Kidney glomerular epithelial cell (primary cell): ENCODE data around the gene HES3.

ENCODE experiments used
- DNase-seq: peaks from one replicate; lab custom pipeline; 2025; lab: John Stamatoyannopoulos, UW

The HES3 gene

DNA sequence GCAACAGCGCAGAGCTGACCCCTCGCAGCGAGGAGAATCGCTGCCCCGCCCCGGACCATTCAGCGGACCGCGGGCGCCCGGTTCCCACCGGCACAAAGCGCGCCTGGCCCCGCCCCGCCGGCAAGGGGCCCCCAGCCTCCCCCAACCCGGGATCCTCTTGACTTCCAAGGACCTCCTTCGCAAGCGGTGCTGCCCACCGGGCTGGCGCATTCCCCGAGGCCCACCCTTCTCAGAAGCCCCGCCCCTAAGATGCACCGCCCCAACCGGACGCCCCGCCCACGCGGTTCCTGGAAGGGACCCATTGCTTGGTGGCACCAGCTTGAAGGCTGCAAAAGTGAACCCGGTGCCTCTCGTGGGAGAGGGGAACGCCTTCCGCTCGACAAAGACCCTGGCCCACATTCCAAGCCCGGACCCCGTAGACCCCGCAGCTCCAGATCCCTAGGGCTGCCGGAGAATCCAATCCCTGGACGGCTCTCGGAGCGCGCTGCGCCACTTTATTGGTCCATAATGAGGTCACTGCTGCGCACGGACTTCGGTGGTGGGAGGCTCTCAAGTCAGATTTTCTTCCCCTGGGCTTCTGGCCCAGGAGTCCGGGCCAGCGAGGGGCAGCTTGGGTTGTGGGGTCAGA, 2.0 kb downstream of the HES3 start:
- DNase-seq, result no peak

DNA sequence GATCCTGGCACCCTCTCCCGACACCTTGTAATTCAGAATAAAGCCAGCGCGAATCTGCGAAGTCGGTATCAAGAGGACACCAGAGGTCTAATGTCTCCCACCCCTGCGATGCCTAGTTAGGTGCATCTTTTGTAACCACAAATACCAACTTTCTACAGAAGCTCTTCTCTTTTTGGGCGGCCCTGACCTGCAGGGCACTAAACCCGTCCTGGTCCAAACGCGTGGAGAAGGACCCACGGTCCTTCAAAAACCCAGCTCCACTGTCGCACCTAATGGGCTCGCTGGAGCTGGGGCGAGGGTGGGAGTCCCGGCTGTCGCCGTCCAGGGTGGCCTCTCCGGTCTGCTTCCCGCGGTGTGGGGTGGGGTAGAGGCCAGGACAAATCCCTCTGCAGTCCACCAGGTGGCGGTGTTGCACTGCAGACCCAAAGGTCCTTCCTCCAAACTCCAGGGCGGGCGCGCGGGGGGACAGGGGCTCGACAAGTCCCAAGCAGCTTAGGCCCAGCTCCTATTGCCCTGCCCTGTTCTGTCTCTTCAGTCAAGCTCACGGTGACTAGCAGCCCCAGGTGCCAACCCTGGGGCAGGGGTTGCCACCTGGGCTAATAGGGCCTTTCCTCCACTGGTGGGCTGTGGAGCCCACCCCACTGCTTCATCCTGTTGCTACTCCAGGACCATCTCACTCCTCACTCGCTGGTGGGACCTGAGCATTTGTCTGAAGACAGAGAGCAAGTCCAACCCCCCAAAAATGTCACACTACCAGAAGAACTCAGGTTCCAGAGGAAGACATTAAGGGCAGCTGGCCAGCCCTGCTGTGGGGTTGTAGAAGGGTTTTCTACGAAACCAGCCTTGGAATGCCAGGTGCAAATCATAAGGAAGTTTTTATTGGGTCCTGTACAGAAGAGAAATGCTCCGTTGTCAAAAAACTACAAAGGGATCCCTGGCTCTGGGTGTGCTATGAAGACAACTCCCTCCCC, 2.8 kb downstream of the HES3 start:
- peak; percentile 40 for DNase-seq

DNA sequence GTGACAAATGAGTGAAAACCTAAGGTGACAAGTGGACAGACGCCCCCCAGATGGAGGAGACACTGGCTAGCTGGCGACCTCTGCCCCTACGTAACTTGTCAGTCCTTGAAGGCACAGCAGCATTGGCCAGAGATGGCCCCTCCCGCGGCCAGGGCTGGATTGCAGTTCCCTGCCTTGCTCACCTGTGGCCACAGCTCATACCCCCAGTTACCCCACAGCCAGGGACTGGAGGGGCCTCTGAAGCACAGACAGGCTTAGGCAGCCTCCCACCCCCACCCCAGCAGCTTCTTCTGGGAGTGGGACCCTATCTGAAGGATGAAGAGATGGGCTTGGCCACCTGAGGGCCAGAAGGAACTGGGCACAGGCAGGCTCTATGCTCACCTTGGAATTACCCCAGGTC, 3.7 kb downstream of the HES3 start:
- DNase-seq, result no peak

DNA sequence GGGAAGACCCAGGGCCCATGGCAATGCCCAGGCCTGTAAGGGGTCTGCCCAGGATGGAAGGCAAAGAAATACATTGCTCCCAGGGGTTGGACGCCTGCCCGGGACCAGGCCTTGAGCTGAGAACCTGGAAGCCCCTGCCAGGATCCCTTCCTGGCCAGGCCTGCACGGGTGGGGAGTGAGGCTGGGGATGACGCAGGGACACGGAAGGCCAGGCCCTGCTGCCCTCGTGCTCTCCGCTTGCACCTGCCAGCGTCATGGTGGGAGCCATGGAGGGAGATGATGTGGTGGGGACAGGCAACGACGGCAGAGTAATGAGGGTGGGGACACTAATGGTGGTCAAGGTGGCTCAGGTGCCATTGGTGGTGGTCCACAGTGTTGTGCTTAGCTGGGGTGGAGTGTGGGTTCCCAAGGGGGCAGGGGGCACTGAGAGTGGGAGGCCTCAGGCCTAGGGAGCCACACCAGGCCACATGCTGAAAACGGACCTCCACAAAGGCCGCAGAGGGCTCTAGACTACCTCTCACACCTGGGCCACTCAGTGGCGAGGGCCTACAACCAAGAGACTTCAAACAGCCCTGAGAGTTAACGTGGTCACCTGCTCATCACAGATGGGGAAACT, 4.3 kb downstream of the HES3 start:
- no peak for DNase-seq

DNA sequence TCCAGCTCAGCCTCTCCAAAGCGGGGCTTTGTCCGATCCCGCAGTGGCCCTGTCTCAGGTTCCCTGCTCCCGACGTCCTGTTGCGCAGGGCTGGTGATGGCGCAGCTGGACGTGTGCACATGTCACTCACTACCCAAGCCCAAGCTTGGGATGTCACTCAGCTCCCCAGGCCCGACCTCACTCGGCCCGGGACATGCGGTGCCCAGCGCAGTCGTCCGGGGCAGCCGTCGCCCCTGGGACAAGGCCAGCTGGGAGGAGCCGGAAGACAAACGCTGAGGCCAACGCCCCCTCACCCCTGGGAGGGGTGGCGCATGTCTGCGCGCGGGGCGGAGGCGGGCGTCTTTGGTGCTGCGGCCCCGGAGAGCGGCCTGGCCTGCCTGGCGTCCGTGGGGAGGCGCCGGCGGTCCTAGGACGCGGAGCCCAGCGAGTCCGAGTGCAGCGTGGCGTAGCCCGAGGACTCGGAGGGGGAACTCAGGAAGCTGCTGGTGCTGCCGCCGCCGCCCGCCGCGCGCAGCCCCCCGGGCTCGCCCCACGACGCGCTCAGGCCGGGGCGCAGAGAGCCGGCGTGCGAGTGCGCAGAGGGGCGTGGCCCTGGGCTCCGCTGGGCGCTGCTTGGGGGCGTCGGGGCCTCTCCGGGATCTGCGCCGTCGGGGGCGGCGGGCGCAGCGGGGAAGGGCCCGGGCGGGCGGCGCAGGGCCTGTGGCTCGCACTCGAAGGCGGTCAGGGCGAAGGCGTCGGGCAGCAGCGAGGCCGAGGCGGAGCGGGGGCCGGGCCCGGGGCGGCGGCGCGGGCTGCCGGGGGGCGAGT, 5.2 kb downstream of the HES3 start:
- DNase-seq, result no peak

DNA sequence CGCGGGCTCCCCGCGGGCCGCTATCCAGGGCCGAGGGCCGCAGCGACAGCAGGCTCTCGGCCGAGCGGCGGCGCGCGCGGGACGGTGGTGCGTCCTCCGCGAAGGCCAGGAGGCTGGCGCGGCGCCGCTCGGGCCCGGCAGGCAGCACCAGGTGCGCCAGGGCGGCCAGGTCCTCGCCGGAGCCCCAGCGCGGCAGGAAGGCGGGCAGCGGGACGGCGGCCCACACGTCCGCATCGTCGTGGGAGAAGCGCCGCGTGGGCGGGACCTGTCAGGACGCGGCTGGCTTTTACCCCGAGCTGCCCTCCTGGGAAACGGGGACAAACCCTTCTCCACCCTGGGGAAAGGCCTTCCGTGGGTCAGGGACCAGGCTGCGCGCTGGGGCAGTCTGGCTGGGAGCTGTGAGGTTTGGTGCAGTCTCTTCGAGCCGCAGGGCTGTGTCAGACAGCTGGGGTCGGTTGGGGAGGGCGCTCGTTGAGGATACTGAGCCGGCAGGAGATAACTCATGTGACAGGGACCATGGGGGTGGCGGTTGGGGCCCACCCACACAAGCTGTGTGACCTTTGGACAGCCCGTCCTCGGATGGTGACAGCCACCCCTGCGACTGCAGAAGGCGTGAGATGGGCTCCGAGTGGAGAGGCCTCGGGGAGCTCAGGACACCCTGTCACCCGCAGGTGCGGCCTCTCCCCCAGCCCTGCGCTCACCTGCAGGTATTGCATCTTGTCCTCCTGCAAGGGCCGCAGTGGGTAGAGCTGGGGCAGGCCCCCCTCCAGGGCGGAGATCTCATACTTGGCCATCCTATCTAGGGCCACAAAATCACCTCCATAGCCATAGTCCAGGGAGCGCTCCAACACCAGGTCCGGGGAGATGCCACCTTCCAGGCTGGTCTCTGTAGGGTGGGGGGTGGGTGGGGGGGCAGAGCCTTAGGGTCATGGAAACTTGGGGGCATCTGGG, 6.0 kb downstream of the HES3 start:
- no peak for DNase-seq

DNA sequence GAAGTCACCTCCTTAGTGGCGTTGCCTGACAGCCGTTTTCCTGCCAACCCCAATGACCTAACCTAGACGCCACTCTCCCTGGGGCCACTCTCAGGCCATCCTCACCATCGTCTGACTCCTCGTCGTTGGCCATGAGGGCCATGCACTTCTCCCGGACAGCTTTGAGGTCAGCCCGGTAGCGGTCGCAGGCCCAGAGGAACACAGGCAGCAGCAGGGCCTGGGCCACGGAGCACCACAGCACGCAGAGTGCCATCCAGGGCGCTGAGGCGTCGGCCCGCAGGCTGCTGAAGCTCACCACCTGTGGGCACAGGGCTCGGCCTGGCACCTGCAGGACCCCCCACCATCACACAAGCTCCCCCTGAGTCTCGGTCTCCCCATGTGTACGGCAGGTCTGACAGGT, 7.3 kb downstream of the HES3 start:
- no peak for DNase-seq

DNA sequence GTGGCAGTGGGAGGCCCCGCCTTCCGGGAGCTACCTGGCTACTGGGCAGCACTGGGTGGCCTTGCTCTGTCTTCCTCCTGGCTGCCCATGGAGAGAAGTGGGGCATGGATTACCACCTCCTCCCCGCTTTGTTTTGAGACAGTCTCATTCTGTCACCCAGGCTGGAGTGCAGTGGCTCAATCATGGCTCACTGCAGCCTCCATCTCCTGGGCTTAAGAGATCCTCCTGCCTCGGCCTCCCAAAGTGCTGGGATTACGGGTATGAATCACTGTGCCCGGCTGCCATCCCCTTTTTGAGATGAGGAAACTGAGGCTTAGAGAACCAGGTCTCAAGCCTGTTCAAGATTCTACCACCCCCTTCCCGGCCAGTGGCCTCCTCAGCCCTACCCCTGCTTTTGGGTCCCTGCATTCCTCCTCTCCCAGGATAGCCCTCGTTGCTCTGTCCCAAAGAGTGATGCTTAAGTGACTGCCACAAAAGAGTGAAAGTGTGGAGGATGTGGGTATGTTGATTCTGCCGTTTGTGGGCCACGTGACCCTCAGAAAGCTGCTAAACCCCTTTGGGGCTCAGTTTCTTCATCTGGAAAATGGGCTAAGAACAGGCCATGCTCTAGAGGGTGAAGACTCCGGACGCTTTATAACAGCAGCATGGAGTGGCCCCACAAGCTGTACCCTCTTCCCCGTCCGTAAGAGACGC, 7.8 kb downstream of the HES3 start:
- DNase-seq, result no peak

DNA sequence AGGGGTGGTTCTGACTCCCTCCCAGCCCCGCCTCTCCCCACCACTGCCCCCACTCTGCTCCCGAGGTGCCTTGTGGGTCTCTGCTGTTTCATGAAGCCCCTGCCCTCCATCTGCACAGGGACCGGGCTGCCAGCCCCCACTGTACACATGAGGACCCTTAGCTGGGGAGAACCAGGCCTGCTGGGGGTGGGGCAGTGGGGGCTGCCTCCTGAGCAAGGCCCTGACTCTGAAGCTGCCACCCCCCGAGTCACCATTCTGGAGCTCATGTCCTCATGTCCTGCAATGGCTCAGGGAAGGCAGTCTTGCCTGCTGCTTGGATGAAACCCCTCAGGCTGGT, 8.4 kb downstream of the HES3 start:
- DNase-seq, result no peak

DNA sequence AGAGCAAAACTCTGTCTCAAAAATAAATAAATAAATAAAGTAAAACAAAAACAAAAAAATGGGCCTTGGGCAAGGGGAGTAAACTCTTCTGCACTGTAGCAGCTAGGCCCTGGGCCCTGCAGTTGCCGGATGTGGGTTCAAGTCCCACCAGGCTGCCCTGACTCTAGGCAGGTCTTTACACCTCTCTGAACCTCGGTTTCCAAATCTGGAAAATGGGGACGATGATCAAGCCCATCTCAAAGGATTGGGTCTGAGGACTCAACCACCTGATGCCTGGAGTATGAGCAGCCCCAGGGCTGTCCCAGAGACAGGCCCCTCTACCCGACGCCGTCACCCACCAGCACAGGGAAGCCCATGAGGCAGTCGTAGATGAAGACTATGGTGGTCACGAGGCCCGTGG, 9.4 kb downstream of the HES3 start:
- no peak for DNase-seq

DNA sequence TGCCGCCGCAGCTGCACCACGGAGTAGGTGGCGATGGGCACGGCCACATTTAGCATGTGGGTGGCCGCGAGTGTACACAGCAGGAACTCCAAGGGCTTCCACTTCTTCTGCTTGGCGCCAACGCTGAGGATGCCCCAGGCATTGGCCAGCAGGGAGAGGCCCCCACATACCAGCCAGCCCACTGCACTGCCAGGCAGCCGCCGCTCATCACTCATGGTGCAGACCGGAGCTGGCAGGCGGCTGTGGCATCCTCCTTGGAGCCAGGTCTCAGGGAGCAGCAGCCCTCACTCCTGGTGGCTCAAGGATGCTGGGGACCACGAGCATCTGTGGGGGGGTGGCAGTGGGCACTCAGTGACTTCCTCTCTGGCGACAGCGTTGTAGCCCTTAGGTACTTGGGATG, 10.7 kb downstream of the HES3 start:
- no peak for DNase-seq

DNA sequence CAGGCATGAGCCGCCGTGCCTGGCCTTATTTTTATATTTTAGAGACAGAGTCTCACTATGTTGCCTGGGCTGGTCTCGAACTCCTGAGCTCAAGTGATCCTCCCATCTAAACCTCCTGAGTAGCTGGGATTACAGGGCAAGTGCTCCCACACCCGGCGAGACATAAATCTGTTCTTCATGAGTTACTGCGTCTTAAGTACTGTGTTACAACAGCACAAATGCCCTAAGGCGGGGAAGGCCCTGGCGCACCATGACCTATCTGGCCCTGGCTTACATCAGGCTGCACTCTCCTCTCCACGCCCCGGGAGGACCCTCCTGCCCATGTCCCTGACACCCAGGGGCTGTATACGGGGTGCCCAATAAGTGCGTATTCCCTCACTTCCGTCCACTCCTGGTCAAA, 12.7 kb downstream of the HES3 start:
- no peak for DNase-seq

DNA sequence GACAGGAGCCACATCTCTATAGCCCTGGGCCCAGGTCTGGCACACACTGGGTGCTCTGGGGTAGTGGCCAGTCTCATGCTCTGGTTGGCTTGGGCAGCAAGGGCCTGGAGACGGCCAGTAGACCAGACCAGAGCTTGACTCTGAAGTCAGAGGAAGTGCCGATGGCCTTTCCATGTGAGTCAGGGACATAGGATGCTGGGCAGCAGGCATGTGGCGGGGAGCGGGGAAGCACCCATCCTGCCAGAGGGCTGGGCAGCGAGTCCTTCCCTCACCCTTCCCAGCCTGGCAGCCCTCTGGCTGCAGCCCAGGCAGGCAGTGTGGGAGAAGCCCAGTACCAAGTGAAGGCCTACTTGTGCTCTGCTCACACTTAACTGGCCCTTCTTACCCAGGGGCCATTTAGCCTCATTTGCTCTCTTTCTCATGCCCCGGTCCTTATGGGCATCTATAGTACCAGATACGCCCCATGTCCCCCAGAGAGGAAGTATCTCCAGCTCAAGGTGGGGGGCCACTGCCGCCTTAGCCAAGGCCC, 13.6 kb downstream of the HES3 start:
- DNase-seq, result no peak

DNA sequence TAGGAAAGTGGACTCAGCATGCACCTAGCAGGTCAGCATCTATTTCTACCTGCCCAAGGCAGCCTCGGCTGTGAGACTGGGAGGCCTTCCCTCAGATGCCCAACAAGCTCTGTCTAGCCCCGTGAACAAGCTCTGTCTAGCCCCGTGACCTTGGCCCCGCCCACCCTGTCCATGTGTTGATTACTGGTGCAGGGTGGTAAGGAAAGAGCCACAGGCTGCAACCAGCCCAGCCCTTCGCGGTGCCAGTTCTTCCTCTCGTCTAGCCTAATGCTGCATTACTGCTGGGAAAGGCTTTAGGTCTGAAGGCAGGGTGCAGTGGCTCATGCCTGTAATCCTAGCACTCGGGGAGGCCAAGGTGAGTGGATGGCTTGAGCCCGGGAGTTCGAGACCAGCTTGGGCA, 14.7 kb downstream of the HES3 start:
- no peak for DNase-seq

DNA sequence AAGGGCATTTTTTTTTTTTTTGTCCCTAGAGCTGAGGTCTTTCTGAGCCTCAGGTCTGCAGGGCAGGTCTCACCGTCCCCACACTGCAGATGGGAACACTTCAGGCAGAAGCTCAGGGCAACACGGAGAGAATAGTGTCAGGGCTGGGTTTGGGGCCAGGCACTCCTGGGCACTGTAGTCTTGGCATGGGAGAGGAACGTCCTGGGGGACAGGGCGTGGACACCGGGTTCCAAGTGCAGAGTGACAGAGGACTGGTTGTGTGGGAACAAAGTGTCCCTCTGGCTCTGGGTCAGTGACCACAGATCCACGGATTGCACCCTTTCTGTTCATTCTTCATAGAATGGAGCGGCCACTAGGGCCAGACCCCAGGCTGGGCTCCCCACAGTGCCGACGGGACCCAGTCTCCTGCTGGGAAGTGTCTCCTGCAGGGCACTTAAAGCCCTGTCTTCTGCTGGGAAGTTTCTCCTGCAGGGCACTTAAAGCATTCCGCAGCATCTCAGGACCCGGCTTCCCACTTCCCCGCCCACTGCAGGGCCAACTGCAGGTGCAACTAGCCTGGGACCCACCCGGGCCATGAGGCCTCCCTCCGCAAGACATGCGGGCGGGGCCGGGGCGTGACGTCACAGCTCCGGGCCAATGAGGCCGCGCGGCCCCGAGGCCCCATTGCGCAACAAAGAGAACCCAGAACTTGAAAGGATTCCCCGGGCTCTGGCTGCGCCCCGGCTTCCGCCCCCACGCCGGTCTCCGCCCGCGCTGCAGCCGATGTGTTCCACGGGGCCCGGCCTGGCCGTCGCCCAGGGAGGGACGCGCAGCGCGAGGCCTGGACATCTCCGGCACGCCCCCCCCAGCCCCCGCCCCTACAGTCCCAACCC, 15.7 kb downstream of the HES3 start:
- no peak for DNase-seq

DNA sequence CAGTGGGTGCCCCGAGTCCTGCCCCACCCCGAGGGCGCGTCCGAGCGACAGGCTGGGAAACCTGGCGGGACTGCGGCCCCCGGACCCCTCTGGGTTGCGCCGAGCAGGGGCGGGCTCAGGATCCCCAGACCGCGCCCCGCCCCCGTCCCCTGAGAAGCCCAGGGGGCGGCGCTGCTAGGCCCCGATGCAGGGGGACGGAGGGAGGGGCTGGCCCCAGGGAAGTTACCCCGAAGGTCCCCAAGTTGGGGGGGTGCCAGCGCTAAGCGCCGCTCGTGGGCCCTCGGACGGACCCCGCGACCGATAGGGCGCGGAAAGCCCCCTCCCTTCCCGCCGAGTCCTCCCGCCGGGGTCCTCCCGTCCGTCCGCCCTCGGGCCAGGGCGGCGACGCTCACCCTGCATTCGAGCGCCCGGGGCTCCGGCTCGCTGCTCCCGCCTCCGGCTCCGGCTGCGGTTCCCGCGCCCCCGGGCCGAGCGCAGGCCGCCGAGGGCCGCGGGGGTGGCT, 16.5 kb downstream of the HES3 start:
- no peak for DNase-seq

DNA sequence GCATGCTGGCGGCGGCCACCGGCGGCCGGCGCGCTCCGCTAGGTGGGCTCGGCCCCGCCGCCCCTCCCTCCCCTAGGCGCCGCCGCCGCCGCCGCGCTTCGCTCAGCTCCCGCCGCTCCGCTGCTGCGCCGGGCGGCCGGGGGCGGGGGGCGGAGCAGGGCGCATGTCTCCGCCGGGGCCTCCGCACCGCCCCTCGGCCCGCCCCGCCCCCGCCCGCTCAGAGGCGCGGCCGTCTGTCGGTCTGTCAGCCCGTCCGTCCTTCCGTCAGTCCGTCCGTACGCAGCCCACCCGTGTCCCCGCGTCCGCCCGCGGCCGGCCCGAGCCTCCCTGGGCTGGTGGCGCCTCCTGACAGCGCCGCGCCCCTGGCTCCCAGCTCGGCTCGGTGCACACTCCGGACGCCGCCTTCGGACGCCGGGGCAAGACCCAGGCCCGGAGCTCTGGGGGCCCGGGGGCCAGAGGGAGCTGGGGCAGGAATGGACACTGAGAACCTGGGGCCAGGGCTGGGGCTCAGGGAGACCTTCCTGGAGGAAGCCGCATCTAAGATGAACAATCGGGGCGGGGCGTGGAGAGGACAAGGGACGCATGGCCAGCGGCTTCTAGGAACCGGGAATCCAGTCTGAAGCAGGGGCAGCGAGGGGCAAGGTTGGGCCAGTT, 17.1 kb downstream of the HES3 start, which contains the start of gene GPR153:
Gene GPR153 (minus strand): TSS at position 138 of the 654 bp plus-strand sequence. CDS start 6,193 bp downstream, outside the sequence.
- DNase-seq, result no peak

DNA sequence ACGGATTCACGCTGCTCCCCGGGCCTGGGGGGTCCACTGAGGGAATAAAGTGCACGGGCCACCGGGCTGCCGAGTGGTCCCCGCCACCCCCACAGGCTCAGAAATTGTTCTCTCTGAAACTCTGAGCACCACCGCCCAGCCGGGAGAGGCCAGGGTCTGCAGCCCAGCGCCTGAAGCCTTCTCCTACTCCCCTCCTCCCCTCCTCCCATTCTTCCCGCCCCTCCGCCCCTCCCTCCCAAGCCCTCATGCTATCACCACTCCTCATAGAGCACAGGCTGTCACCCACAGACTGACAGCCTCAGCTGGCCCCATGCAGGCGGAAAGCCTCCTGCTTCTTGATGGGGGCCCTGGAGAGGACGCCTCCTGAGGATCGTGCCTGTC, 17.6 kb downstream of the HES3 start:
- no peak for DNase-seq
